ENCODE measurements around the gene SCAI. TPM values are rescaled to one million over a fixed set of nuclear protein-coding genes. Genes with fewer than 3 reads are reported as not detected.
"Not testable (repeated sequence)": the region's sequence is repeated elsewhere in the genome, so short reads cannot be mapped to it uniquely, and the experiment has no call there.

SCAI gene
- total RNA-seq, 1 experiment from 2014 or later: 6.4 TPM

DNA sequence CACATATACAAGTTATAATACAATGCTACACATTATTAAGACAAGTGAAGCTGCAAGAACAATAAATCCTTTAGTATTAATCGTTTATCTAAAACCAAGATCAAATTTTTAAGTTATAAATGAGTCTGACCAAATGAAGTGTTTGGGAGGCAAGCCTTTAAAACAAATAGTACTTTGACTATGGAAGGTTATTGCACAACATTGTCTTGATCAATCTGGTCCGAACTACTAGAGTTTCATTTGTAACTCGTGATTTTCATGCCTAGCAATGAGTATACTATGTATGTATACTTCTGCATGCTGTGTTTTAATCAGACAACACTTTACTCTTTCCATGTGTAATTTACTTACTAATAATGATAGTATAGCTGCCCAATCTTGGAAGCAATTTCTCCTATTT, 115.3 kb downstream of the SCAI start:
- no peak for DNase-seq (ENCODE audit: low spot score)

DNA sequence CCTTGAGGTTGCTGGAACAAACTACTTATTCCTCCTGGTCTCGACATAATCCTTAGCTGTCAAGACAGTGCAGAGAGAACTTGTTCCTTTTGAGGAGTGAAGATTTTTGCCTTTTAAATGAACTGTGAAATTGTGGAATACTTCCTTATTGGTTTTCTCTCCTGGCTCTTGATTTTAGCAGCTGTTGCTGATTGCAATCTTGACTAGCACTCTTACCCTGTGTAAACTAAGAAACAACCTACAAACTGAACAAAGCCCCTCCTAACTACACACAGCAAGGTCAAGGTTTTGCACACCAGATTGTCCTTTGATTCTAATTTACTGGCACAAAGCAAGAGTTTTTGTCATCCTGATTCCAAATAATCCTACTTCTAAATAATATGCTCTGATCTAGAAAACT, 118.4 kb downstream of the SCAI start:
- DNase-seq (ENCODE audit: low spot score): no peak

DNA sequence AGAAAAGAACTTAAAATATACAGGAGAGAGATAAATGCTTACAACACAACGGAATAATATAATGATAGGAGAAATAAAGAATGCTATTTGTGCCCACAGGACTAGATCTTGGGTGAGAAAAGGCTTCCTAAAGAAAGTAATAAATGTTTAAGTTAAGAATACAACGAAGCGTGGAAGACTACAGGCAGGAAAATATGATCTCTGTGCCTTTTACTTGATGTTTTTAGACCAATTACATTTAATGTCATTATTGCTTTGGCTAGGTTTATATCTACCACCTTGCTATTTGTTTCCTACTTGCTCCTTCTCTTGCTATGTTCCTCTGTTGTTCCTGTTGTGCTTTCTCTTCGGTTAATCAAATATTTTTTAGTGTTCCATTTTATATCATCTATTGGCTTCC, 122.3 kb downstream of the SCAI start:
- no peak for DNase-seq (ENCODE audit: low spot score)

DNA sequence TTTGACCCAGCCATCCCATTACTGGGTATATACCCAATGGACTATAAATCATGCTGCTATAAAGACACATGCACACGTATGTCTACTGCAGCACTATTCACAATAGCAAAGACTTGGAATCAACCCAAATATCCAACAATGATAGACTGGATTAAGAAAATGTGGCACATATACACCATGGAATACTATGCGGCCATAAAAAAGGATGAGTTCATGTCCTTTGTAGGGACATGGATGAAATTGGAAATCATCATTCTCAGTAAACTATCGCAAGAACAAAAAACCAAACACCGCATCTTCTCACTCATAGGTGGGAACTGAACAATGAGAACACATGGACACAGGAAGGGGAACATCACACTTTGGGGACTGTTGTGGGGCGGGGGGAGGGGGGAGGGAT, 127.7 kb downstream of the SCAI start:
- not testable (repeated sequence) for DNase-seq (ENCODE audit: low spot score)

DNA sequence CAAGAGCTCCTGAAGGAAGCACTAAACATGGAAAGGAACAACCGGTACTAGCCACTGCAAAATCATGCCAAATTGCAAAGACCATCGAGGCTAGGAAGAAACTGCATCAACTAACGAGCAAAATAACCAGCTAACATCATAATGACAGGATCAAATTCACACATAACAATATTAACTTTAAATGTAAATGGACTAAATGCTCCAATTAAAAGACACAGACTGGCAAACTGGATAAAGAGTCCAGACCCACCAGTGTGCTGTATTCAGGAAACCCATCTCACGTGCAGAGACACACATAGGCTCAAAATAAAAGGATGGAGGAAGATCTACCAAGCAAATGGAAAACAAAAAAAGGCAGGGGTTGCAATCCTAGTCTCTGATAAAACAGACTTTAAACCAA, 131.3 kb downstream of the SCAI start:
- not testable (repeated sequence) for DNase-seq (ENCODE audit: low spot score)

DNA sequence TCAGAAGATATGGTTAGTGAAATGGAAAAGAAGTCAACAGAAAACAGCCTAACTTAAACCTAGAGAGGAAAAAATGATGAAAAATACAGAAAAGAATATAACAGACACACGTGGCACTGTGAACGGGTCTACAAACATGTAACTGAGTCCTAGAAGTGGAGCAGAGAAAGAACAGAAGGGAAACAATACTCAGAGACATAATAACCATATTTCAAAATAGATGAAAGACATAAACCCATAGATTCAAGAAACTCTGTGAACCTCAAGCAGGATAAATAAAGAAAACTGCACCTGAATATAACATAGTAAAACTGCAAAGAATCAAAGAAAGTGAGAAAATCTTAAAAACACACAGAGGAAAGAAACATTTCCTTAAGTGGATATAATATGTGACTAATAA, 134.7 kb downstream of the SCAI start:
- DNase-seq (ENCODE audit: low spot score): no peak

DNA sequence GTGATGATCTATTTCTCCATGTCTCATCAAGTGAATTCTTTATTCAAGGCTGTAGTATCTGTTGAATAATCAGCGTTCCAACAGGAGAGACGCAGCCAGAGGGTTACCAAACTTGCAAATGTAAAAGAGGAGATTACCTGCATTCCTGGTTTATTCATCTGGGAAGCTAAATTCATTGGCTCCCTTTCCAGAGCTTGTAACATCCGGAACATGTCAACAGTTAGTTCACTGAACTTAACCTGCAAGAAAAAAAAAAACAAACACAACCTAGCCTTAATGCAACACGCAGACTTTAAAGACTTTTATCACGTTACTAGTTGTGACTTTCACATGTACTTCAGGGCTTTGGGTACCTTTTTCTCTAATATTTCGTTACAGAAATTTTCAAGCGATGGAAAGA, 140.0 kb downstream of the SCAI start:
- DNase-seq (ENCODE audit: low spot score): no peak

DNA sequence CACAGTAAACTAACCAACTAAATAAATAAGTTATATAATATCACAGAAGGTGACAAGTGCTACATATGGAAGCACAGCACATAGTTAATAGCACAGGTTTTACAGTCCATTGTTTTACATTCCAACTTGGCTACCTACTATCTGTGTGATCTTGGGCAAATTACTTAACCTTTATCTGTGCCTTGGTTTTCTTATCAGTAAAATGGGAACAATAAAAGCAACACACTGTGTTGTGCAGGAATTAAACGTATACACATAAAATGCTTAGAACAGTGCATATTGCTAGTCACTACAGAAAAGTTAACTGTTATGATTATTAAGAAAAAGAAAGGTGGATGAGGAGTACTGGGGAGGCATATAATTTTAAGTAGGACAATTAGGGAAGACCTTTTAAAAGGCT, 159.6 kb downstream of the SCAI start:
- DNase-seq (ENCODE audit: low spot score): no peak

DNA sequence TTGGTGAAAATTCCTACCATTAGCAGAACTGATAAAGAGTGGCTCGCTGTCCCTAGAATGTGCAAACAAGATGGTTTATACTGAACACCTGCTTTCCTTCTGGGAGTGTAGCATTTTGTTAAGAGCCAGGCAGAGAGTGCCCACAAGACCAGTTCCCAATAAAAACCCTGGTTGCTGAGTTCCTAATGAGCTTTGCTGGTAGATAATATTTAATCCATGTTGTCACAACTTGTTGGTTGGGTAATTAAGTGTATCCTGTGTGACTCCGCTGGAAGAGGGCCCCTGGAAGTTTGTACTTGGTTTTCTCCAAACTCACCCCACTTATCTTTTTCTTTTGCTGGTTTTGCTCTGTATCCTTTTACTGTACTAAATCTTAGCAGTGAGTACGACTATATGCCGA, 162.9 kb downstream of the SCAI start:
- no peak for DNase-seq (ENCODE audit: low spot score)

DNA sequence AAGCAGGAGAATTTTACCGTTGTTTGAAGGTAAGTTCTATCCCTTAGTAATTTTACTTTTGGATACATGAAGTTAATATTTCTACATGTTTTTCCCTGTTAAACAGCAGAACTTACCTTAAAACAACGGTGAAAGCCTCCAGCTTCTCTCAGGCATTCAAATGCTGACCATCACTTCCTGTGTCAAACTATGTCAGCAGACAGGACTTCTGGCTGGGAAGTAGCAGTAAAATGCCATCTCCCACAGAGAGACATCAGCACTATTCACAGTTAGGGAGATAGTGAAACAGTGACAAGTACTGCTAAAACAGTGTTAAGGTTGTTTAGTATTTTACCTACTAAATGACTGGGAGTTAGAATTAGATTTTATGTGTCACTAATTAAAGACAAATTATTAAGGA, 168.2 kb downstream of the SCAI start:
- DNase-seq (ENCODE audit: low spot score): no peak

DNA sequence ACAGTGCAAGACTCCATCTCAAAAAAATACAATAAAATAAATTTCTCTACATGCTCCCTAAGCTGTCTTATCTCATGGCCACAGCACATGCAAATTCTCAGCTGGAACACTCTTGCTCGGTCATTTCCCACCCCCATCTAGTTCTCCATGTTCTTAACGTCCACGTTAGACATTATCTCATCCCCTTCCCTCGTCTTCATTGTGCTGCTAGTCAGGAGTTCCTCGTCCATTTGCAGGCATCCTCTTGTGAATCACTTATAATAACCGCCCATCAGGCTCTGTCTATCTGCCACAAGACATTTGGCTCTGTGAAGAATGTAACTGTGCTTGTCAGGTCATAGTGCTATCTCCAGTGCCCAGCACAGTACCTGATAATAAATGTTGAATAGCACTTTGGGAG, 169.5 kb downstream of the SCAI start:
- no peak for DNase-seq (ENCODE audit: low spot score)

DNA sequence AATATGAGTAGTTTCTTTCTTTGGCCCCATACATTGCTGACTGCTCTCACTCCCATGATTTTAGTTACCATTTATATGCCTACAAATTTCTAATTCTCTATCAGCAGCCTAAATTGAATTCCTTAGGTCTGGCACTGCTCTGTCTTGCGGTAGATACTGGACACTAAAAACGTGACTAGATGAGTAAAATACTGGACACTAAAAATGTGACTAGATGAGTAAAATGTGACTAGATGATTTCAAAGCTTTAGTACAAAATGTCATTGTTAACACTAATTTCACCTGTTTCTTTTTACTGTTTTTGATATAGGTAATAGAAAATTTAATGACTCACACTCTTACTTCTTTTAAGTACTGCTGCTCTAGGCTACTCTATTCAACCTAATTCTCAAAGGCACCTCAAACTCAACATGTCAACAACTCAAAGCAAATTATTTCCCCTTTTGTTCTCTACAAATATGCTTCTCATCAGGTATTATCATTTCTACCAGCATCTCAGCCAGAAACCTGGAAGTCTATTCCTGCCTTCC, 171.0 kb downstream of the SCAI start:
- DNase-seq (ENCODE audit: low spot score): no peak

DNA sequence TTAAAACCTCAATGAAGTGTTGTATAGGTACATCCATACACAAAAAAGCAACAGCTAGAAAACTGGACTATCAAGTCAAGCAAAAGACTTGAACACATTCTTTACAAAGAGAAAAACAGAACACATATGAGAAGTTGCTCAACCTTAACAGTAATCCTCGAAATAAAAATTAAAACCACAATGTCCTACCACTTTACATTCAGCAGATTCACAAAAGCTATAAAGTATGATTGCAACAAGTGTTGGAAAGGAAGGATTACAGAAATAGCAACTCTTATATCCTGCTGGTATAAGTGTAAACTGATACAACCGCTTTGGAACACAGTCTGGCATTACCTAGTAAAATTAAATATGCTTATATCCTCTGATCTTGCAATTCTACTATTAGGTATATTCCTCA, 173.9 kb downstream of the SCAI start:
- no peak for DNase-seq (ENCODE audit: low spot score)

DNA sequence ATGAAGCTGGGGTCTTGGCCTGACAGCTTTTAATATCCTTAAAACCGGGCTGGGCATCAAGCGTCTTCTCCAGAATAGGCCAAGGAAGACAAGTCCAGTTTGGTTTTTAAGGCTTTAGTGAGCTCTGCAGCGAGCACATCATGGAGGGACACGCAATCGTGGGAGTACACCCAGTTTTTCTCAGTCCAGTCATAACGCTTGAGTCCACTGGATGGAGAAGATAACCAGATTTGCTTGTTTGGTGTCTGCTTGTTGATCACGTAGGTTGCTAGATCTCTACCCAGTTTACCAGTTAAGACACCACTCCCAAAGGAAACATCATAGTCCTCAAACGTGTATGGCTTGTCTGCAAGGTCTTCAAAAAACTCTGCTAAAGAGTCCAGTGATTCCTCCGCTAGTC, 175.1 kb downstream of the SCAI start:
- DNase-seq (ENCODE audit: low spot score): no peak

DNA sequence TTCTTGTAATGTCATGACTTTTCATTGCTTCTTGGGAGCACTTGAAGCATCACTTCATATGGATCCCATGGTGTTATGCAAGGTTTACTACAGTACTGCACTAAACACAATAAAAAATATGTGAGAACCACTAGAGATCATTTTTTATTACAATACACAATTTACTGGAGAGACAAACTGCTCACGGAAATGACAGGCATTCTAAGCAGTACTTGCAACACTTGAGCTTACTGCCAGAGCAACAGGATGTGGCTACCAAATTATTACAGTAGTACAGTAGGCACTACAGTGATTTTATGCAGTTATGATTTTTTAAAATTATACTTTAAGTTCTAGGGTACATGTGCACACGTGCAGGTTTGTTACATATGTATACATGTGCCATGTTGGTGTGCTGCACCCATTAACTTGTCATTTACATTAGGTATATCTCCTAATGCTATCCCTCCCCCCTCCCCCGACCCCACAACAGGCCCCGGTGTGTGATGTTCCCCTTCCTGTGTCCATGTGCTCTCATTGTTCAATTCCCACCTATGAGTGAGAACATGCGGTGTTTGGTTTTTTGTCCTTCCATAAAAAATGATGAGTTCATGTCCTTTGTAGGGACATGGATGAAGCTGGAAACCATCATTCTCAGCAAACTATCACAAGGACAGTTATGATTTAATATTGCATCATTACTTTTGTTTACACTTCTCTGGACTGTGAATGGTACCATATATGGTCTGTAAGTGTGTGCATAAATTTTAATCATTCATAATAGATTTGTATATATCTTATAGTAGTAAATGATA, 177.4 kb downstream of the SCAI start:
- DNase-seq (ENCODE audit: low spot score): not testable (repeated sequence)

DNA sequence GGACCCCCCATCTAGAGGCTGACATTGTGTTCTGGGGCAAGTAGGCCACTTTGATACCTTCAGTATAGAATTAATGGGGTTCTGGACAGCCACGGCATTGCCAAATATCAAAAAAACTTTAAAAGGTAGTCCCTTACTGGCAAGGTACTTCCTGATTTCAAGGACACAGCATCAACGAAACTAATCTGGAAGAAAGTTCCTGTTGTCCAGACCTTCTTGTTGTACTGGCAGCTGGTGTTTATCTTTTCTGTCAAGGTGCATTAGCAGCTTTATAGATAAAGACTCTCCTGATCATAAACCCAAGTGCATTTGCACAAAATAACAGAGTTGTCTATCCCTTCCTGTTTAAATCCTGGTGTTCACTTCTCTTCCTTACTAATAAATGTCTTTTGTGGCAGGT, 178.7 kb downstream of the SCAI start:
- no peak for DNase-seq (ENCODE audit: low spot score)

DNA sequence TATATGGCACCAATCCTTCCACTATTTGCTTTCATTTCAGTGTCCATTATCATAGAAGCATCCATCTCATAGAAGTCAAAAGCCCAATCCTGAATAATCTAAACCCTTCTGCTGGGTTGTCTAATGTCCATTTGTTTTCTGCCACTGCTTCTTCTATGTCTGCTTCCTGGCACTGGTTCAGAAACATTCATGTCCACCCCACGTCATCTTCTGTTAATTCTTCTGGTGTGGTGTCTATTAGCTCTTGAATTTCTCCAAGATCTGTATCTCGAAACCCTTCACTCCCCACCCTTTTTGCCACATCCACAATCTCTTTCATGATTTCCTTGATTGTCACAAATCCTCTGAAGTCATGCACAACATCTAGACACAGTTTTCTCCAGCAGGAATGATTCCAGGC, 179.3 kb downstream of the SCAI start:
- no peak for DNase-seq (ENCODE audit: low spot score)

DNA sequence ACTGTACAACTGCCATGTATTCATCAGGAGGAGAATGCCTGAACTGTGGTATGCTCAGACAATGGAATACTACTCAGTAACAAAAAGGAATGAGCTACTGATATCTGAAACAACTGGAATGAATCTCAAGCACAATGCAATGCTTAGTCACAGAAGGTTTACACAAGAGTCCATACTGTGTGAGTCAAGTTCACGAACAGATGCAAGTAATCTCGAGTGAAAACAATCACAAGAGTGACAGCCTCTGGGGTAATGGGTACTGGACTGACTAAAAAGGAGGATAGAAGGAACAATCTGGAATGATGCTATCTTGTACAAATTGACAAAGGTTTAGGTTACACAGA, 182.9 kb downstream of the SCAI start:
- no peak for DNase-seq (ENCODE audit: low spot score)

DNA sequence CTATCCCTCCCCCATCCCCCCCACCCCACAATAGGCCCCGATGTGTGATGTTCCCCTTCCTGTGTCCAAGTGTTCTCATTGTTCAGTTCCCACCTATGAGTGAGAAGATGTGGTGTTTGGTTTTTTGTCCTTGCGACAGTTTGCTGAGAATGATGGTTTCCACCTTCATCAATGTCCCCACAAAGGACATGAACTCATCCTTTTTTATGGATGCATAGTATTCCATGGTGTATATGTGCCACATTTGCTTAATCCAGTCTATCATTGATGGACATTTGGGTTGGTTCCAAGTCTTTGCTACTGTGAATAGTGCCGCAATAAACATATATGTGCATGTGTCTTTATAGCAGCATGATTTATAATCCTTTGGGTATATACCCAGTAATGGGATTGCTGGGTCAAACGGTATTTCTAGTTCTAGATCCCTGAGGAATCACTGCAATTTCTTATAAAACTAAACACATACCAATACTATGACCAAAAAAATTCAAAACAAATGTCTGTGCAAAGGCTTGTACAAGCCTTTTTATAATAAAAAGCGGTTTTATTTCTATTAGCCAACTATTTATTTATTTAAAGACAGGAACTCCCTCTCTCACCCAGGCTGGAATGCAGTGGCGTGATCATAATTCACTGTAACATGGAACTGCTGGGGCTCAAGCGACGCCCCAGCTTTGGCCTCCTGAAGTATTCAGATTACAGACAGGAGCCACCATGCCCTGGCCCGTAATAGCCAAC, 183.5 kb downstream of the SCAI start:
- not testable (repeated sequence) for DNase-seq (ENCODE audit: low spot score)

DNA sequence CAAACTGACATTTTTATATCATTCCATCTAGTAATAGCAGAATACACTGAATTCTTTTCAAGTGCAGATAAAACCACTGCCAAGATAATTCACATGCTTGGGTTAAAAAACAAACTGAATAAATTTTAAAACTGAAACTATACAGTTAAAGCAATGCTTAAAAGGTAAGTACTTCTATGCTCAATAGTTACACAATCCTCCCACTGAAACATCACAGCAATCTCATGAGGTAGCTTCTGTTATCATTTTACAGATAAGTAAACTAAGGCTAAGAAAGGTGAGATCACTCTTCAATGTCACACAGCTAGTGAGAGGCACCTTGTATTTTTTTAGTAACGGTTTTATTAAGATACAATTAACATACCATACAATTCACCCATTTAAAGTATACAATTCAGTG, 189.1 kb downstream of the SCAI start:
- DNase-seq (ENCODE audit: low spot score): no peak

DNA sequence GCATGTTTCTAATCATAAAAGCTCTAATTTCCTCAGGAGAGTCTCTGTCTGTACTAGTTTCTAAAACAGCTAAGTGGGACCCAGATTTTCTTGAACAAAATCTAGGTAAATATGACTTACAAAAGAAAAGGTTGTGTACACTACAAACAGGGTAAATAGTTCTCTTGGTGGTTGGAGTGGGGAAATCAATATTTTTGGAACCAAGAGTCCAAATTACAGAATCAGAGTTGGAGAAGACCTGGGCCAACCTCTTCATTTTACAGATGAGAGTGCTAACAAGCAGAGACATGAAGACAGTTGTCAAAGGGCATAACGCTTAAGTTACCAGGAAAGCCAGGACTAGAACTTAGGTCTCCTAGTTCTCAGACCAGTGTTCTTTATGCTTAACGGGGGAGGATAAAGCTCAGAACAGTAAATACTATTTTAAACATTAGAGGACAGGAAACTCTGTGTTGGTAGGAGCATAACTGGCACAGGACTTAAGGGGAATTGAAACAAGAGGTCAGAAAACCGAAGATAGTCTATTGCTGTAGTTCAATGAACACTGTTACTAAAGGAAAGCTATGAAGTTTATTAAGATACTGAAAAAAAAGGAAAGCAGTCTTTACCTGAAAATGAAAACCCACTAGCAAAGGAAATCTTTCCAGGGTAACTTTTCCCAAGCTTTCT, 193.1 kb downstream of the SCAI start:
- no peak for DNase-seq (ENCODE audit: low spot score)

DNA sequence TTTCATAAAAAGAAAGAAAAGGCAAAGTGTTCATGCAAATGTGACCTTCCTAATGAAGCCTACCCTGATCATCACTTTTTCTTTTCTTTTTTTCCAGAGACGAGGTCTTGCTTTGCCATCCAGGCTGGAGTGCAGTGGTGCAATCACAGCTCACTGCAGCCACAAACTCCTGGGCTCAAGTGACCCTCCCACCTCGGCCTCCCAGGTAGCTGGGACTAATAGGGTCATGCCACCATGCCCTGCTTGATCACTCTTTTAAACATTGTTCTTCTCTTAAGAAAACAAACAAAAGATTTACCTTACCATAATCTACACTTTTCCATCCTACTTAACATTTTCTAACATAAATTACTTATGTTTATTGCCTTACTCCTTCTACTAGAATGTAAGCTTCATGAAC, 193.9 kb downstream of the SCAI start:
- DNase-seq (ENCODE audit: low spot score): no peak

Measured in A172 (cell line).